ENCODE measurements around the gene PRR13.

Gene PRR13

DNA sequence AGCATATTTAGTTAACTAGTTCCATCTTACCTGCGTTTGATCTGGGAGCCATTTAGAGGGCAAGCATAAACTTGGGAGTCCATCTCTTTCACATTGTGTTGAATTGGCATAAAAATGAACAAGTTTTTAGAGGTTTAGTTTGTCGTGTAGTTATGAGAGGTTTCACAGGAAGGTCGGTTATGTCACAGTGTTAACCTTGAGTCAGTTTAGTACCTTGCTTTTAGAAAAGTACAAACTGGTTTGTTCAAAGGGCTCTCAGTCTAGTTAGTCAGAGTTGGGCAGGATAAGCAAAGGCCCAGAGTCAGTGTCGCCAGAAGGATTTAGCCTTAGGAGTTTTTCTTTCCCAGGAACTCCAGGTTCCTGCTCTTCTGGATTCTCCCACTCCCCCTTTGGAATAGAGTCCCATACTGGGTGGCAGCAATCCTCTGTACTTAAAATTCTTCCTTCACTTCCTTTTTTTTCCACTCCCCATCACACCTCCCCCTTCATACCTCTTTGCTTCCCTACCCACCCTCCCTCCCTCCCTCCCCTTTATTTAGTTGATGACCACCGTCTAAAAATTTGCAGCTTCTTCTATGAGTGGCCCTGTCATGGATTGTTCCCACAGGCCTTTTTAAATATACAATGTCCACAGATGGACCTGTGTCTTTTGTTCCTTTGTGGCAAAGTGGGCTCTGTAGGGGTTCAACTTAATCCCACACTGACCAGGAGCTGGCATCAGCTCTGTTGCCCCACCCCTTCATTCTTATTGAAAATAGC lies 22.4 kb downstream of the PRR13 start:
- DNase-seq (ENCODE audit: low read depth) = no peak
- no peak overlapping the region for H3K4me3 ChIP-seq (ENCODE audit: control insufficient read depth, low read depth, low read length)
- TF ChIP-seq, protein P1, sequence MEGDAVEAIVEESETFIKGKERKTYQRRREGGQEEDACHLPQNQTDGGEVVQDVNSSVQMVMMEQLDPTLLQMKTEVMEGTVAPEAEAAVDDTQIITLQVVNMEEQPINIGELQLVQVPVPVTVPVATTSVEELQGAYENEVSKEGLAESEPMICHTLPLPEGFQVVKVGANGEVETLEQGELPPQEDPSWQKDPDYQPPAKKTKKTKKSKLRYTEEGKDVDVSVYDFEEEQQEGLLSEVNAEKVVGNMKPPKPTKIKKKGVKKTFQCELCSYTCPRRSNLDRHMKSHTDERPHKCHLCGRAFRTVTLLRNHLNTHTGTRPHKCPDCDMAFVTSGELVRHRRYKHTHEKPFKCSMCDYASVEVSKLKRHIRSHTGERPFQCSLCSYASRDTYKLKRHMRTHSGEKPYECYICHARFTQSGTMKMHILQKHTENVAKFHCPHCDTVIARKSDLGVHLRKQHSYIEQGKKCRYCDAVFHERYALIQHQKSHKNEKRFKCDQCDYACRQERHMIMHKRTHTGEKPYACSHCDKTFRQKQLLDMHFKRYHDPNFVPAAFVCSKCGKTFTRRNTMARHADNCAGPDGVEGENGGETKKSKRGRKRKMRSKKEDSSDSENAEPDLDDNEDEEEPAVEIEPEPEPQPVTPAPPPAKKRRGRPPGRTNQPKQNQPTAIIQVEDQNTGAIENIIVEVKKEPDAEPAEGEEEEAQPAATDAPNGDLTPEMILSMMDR (IDR thresholded peaks at IDR 0.05; ENCODE audit: control insufficient read depth, insufficient read depth, low read depth, low read length, missing control alignments) = no peak

- no peak for DNase-seq (ENCODE audit: low read depth)
- TF ChIP-seq, protein P1 (IDR thresholded peaks at IDR 0.05; ENCODE audit: control insufficient read depth, insufficient read depth, low read depth, low read length, missing control alignments) = no peak
- H3K4me3 ChIP-seq (ENCODE audit: control insufficient read depth, low read depth, low read length) = no peak overlapping the region
Observed at GRCh38 chr12:53464685-53465418, 23.3 kb downstream of the PRR13 start.

- H3K4me3 ChIP-seq (ENCODE audit: control insufficient read depth, low read depth, low read length) = no peak overlapping the region
- DNase-seq (ENCODE audit: low read depth) = no peak
- TF ChIP-seq, protein P1 (IDR thresholded peaks at IDR 0.05; ENCODE audit: control insufficient read depth, insufficient read depth, low read depth, low read length, missing control alignments) = peak; percentile 10
Observed at GRCh38 chr12:53465679-53466078, 24.1 kb downstream of the PRR13 start.

DNA sequence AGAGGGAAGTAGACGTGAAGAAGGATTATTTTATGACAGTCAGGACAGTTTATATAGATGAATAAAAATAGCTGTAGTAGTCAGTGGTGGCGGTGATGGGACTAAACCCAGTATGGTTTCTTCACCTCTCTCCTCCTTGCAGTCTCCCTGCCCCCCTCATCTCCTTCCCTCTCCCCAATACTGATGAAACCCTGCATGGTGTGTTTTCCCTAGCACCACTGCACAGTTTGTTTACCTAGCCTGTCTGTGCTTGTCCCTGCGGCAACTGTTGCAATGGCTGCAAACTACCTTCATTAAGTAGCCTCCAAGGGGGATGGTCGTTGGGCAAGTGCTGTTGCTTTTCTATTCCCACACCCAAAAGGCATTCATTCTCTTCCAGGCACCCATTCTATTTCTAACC lies 25.1 kb downstream of the PRR13 start:
- no peak for DNase-seq (ENCODE audit: low read depth)
- H3K4me3 ChIP-seq (ENCODE audit: control insufficient read depth, low read depth, low read length) = no peak overlapping the region
- TF ChIP-seq, protein P1 (IDR thresholded peaks at IDR 0.05; ENCODE audit: control insufficient read depth, insufficient read depth, low read depth, low read length, missing control alignments) = no peak

GRCh38 chr12:53467082-53467481 lies 25.5 kb downstream of the PRR13 start:
- no peak overlapping the region for H3K4me3 ChIP-seq (ENCODE audit: control insufficient read depth, low read depth, low read length)
- TF ChIP-seq, protein P1 (IDR thresholded peaks at IDR 0.05; ENCODE audit: control insufficient read depth, insufficient read depth, low read depth, low read length, missing control alignments) = no peak
- DNase-seq (ENCODE audit: low read depth) = no peak

- no peak for DNase-seq (ENCODE audit: low read depth)
- TF ChIP-seq, protein P1 (IDR thresholded peaks at IDR 0.05; ENCODE audit: control insufficient read depth, insufficient read depth, low read depth, low read length, missing control alignments) = no peak
- no peak overlapping the region for H3K4me3 ChIP-seq (ENCODE audit: control insufficient read depth, low read depth, low read length)
Observed at GRCh38 chr12:53467880-53468279, 26.3 kb downstream of the PRR13 start.
